CD4-positive, alpha-beta memory T cell (primary cell): ENCODE measurements around the gene TAF11L13. TPM values are rescaled to one million over a fixed set of nuclear protein-coding genes. Genes with fewer than 3 reads are reported as not detected.
"Not testable (repeated sequence)": the region's sequence is repeated elsewhere in the genome, so short reads cannot be mapped to it uniquely, and the experiment has no call there.

Experiments
- CTCF ChIA-PET: fragments of 350-600 bp; sonication (Branson Sonifier 250); formaldehyde crosslinking; loops from one replicate; lab custom pipeline; 2021; ENCODE audit warnings: inconsistent platforms; ENCODE audit not compliant: partially characterized antibody; lab: Charles Lee
- POLR2A ChIA-PET: fragments of 350-600 bp; sonication (Branson Sonifier 250); formaldehyde crosslinking; loops from one replicate; lab custom pipeline; 2021; ENCODE audit not compliant: partially characterized antibody; lab: Charles Lee
- DNase-seq, 5 donors: peaks; one replicate each; pipeline versions ENCODE4 v3.0.0 to v3.0.0-alpha.2; 2020 to 2022; ENCODE audit warnings: mixed read lengths in 1 of 5
- H3K27ac ChIP-seq: one replicate; pipeline ENCODE4 v1.7.0; 2013; ENCODE audit warnings: low read depth, low read length
- H3K27me3 ChIP-seq: 2 replicates; pipeline ENCODE4 v1.7.0; 2013; ENCODE audit warnings: mild to moderate bottlenecking, low read length, moderate library complexity; ENCODE audit not compliant: insufficient read depth
- H3K36me3 ChIP-seq: 2 replicates; pipeline ENCODE4 v1.7.0; 2013; ENCODE audit warnings: mild to moderate bottlenecking, low read length, moderate library complexity; ENCODE audit not compliant: insufficient read depth
- H3K4me1 ChIP-seq: 2 replicates; pipeline ENCODE4 v1.7.0; 2013; ENCODE audit warnings: mild to moderate bottlenecking, low read length, moderate library complexity; ENCODE audit not compliant: insufficient read depth
- H3K4me3 ChIP-seq, 2 donors: one replicate each; pipeline ENCODE4 v1.7.0; 2013; ENCODE audit warnings: low read length in 2 of 2, mild to moderate bottlenecking in 1 of 2
- H3K9me3 ChIP-seq, 2 donors: one replicate each; pipeline ENCODE4 v1.7.0; 2013; ENCODE audit warnings: low read length in 2 of 2, control low read depth in 1 of 2; ENCODE audit not compliant: control insufficient read depth in 1 of 2
- H3K27ac Mint-ChIP-seq, 7 donors: one replicate each; pipeline ENCODE4 v1.8.0; 2020 to 2021; ENCODE audit warnings: mixed read lengths in 7 of 7, mild to moderate bottlenecking in 6 of 7, inconsistent platforms in 3 of 7, moderate library complexity in 3 of 7
- H3K27me3 Mint-ChIP-seq, 2 donors: one replicate each; pipeline ENCODE4 v1.8.0; 2020 to 2021; ENCODE audit warnings: mixed read lengths in 2 of 2
- H3K36me3 Mint-ChIP-seq, 2 donors: one replicate each; pipeline ENCODE4 v1.8.0; 2020 to 2021; ENCODE audit warnings: mixed read lengths in 2 of 2, inconsistent platforms in 1 of 2, mild to moderate bottlenecking in 1 of 2
- H3K4me1 Mint-ChIP-seq, 4 donors: one replicate each; pipeline ENCODE4 v1.8.0; 2020 to 2021; ENCODE audit warnings: mixed read lengths in 4 of 4, mild to moderate bottlenecking in 1 of 4
- H3K4me3 Mint-ChIP-seq, 8 donors: one replicate each; pipeline ENCODE4 v1.8.0; 2020 to 2021; ENCODE audit warnings: mixed read lengths in 8 of 8, mild to moderate bottlenecking in 7 of 8, moderate library complexity in 6 of 8, inconsistent platforms in 3 of 8
- H3K9me3 Mint-ChIP-seq, 8 donors: one replicate each; pipeline ENCODE4 v1.8.0; 2020 to 2021; ENCODE audit warnings: mixed read lengths in 8 of 8, mild to moderate bottlenecking in 5 of 8, inconsistent platforms in 3 of 8, moderate library complexity in 1 of 8
- intact Hi-C: fragments of 100-400 bp; cut with micrococcal nuclease; formaldehyde crosslinking; loops from one replicate; pipeline ENCODE4 v1.15.1; 2023
- polyA plus RNA-seq, 2 donors: library from polyadenylated mRNA; unstranded; fragments of 300-500 nt; fragmentation: Illumina TruSeq; gene quantifications; one replicate each; pipeline ENCODE4 v1.2.3, GENCODE V29; 2021
- total RNA-seq, 2 experiments: library from RNA; stranded (reverse); gene quantifications; one replicate each; pipeline ENCODE4 v1.2.3, GENCODE V29; 2021

Gene TAF11L13
- total and polyA plus RNA-seq, 4 experiments from 2014 or later, result not detected

GRCh38 chr5:17655201-17655759 lies 23.4 kb downstream of the TAF11L13 start:
- H3K27ac Mint-ChIP-seq, result not testable (repeated sequence)

GRCh38 chr5:17655921-17656320 lies 24.0 kb downstream of the TAF11L13 start:
- no peak for DNase-seq
- Mint-ChIP-seq H3K27me3 (no peaks in the 10 kb centered on the region), H3K9me3 (peaks cover 2 to 19% (median 10%) of the 10 kb centered on the region in 8 donors), H3K36me3 (no peaks in the 10 kb centered on the region), H3K4me3 (no peak overlapping the region), H3K27ac (no peak overlapping the region), H3K4me1 (no peaks in the 10 kb centered on the region)
- Histone ChIP-seq H3K36me3 (no peaks in the 10 kb centered on the region), H3K27me3 (no peaks in the 10 kb centered on the region), H3K4me3 (no peak overlapping the region), H3K9me3 (no peaks in the 10 kb centered on the region), H3K27ac (no peak overlapping the region), H3K4me1 (no peaks in the 10 kb centered on the region)
- intact Hi-C loops, result no loop called here
- CTCF ChIA-PET, result no interaction called here
- POLR2A ChIA-PET, result no interaction called here

More at GRCh38 chr5:17655201-17655759, 23.4 kb downstream of the TAF11L13 start:
- H3K4me1 Mint-ChIP-seq, H3K36me3 ChIP-seq, H3K27me3 Mint-ChIP-seq, H3K36me3 Mint-ChIP-seq, H3K27me3 ChIP-seq, H3K4me3 ChIP-seq, intact Hi-C loops, CTCF ChIA-PET, DNase-seq, H3K9me3 ChIP-seq, POLR2A ChIA-PET, H3K4me1 ChIP-seq, H3K27ac ChIP-seq, H3K4me3 Mint-ChIP-seq: not testable (repeated sequence)
- peaks cover 0 to 16% (median 9%) of the 10 kb centered on the region in 8 donors for H3K9me3 Mint-ChIP-seq

GRCh38 chr5:17663182-17663581 lies 31.3 kb downstream of the TAF11L13 start:
- H3K36me3 ChIP-seq, result no peaks in the 10 kb centered on the region
- H3K4me1 Mint-ChIP-seq, result no peaks in the 10 kb centered on the region
- DNase-seq, result no peak
- H3K4me3 Mint-ChIP-seq, result no peak overlapping the region
- H3K9me3 Mint-ChIP-seq, result peaks cover 2 to 34% (median 18%) of the 10 kb centered on the region in 8 donors
- no peaks in the 10 kb centered on the region for H3K36me3 Mint-ChIP-seq
- H3K9me3 ChIP-seq, result no peaks in the 10 kb centered on the region
- H3K27me3 ChIP-seq, result no peaks in the 10 kb centered on the region
- H3K4me3 ChIP-seq, result no peak overlapping the region
- no peaks in the 10 kb centered on the region for H3K27me3 Mint-ChIP-seq
- intact Hi-C loops, result no loop called here
- H3K4me1 ChIP-seq, result no peaks in the 10 kb centered on the region
- no peak overlapping the region for H3K27ac Mint-ChIP-seq
- ChIA-PET POLR2A (no interaction called here), CTCF (no interaction called here)
- H3K27ac ChIP-seq, result no peak overlapping the region

GRCh38 chr5:17665836-17666235 lies 33.9 kb downstream of the TAF11L13 start:
- Mint-ChIP-seq H3K27me3 (no peaks in the 10 kb centered on the region), H3K27ac (no peak overlapping the region), H3K36me3 (no peaks in the 10 kb centered on the region), H3K4me3 (no peak overlapping the region), H3K9me3 (peaks cover 2 to 34% (median 20%) of the 10 kb centered on the region in 8 donors), H3K4me1 (no peaks in the 10 kb centered on the region)
- intact Hi-C loops, result no loop called here
- ChIA-PET CTCF (no interaction called here), POLR2A (no interaction called here)
- no peaks in the 10 kb centered on the region for H3K27me3 ChIP-seq
- no peaks in the 10 kb centered on the region for H3K4me1 ChIP-seq
- no peaks in the 10 kb centered on the region for H3K9me3 ChIP-seq
- H3K36me3 ChIP-seq, result no peaks in the 10 kb centered on the region
- H3K4me3 ChIP-seq, result no peak overlapping the region
- H3K27ac ChIP-seq, result no peak overlapping the region
- no peak for DNase-seq

- H3K36me3 ChIP-seq, result no peaks in the 10 kb centered on the region
- no peaks in the 10 kb centered on the region for H3K27me3 ChIP-seq
- H3K9me3 Mint-ChIP-seq, result peaks cover 0 to 34% (median 23%) of the 10 kb centered on the region in 8 donors
- no peaks in the 10 kb centered on the region for H3K27me3 Mint-ChIP-seq
- ChIA-PET CTCF (no interaction called here), POLR2A (no interaction called here)
- no peak overlapping the region for H3K27ac Mint-ChIP-seq
- DNase-seq, result no peak
- H3K36me3 Mint-ChIP-seq, result no peaks in the 10 kb centered on the region
- H3K4me1 ChIP-seq, result no peaks in the 10 kb centered on the region
- no peak overlapping the region for H3K27ac ChIP-seq
- H3K4me3 Mint-ChIP-seq, result no peak overlapping the region
- intact Hi-C loops, result no loop called here
- H3K4me1 Mint-ChIP-seq, result no peaks in the 10 kb centered on the region
- H3K9me3 ChIP-seq, result no peaks in the 10 kb centered on the region
- no peak overlapping the region for H3K4me3 ChIP-seq
These were observed 34.9 kb downstream of the TAF11L13 start for GRCh38 chr5:17666726-17667235.

GRCh38 chr5:17670353-17670752 lies 38.5 kb downstream of the TAF11L13 start:
- Histone ChIP-seq H3K36me3 (no peaks in the 10 kb centered on the region), H3K27me3 (no peaks in the 10 kb centered on the region), H3K4me3 (no peak overlapping the region), H3K9me3 (no peaks in the 10 kb centered on the region), H3K27ac (no peak overlapping the region), H3K4me1 (no peaks in the 10 kb centered on the region)
- ChIA-PET CTCF (no interaction called here), POLR2A (no interaction called here)
- no peak for DNase-seq
- Mint-ChIP-seq H3K27me3 (no peaks in the 10 kb centered on the region), H3K4me3 (no peak overlapping the region), H3K9me3 (peaks cover 0 to 25% (median 16%) of the 10 kb centered on the region in 8 donors), H3K4me1 (no peaks in the 10 kb centered on the region), H3K36me3 (no peaks in the 10 kb centered on the region), H3K27ac (no peak overlapping the region)
- intact Hi-C loops, result no loop called here

GRCh38 chr5:17678751-17679324 lies 47.0 kb downstream of the TAF11L13 start:
- no peaks in the 10 kb centered on the region for H3K27me3 ChIP-seq
- no peak overlapping the region for H3K27ac ChIP-seq
- ChIA-PET CTCF (no interaction called here), POLR2A (no interaction called here)
- H3K9me3 Mint-ChIP-seq, result peaks cover 2 to 10% (median 4%) of the 10 kb centered on the region in 8 donors
- no peaks in the 10 kb centered on the region for H3K4me1 ChIP-seq
- H3K36me3 ChIP-seq, result no peaks in the 10 kb centered on the region
- DNase-seq, result no peak
- H3K27ac Mint-ChIP-seq, result no peak overlapping the region
- H3K4me3 Mint-ChIP-seq, result no peak overlapping the region
- no peaks in the 10 kb centered on the region for H3K9me3 ChIP-seq
- no peak overlapping the region for H3K4me3 ChIP-seq
- intact Hi-C loops, result no loop called here
- no peaks in the 10 kb centered on the region for H3K36me3 Mint-ChIP-seq
- H3K4me1 Mint-ChIP-seq, result no peaks in the 10 kb centered on the region
- H3K27me3 Mint-ChIP-seq, result no peaks in the 10 kb centered on the region
